Measurements from ENCODE around the gene WNT7B. TPM values are rescaled to one million over a fixed set of nuclear protein-coding genes. Genes with fewer than 3 reads are reported as not detected.
A peak's percentile ranks its signal among the peaks of the same experiment; 100 is the strongest.

WNT7B gene
- total RNA-seq, 6 experiments from 2014 or later: 0.10 to 0.12 TPM; not detected in 4

DNA sequence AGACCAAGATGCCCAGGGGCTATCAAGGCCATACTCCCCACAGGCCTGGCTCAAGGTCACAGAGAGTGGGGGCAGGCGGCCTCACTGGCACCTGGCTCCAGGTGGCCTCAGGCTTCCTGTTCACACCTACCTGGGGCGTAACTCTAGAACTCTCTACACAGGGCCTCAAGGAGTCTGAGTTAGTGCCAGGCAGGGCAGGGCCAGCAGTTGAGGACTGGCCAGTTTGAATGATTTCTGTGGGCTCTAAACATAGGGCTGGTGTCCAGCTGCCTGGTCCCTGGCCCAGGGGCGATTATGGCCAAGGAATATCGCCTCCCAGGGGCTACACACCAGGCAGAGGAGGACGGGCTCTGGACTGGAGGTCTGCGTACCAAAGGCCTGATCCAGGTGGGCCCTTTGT is 79.2 kb downstream of the WNT7B start:
- no peaks in the 10 kb centered on the region for H3K9me3 ChIP-seq
- ATAC-seq (no peak), DNase-seq (no peak)
- H3K36me3 ChIP-seq: no peaks in the 10 kb centered on the region
- no peaks in the 10 kb centered on the region for H3K4me1 ChIP-seq
- H3K27ac ChIP-seq: no peak overlapping the region
- H3K27me3 ChIP-seq: no peaks in the 10 kb centered on the region
- WGBS (ENCODE audit: insufficient coverage, low coverage, low lambda C conversion rate, missing lambda C conversion rate): 100% methylated on average over 1 of the region's 6 CpGs
- intact Hi-C loops (cut with DNase I): no loop called here
- H3K4me3 ChIP-seq: no peak overlapping the region
- TF ChIP-seq, protein P1, sequence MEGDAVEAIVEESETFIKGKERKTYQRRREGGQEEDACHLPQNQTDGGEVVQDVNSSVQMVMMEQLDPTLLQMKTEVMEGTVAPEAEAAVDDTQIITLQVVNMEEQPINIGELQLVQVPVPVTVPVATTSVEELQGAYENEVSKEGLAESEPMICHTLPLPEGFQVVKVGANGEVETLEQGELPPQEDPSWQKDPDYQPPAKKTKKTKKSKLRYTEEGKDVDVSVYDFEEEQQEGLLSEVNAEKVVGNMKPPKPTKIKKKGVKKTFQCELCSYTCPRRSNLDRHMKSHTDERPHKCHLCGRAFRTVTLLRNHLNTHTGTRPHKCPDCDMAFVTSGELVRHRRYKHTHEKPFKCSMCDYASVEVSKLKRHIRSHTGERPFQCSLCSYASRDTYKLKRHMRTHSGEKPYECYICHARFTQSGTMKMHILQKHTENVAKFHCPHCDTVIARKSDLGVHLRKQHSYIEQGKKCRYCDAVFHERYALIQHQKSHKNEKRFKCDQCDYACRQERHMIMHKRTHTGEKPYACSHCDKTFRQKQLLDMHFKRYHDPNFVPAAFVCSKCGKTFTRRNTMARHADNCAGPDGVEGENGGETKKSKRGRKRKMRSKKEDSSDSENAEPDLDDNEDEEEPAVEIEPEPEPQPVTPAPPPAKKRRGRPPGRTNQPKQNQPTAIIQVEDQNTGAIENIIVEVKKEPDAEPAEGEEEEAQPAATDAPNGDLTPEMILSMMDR (IDR thresholded peaks at IDR 0.05): no peak
- TF ChIP-seq POLR2A (IDR thresholded peaks at IDR 0.05): no peak

DNA sequence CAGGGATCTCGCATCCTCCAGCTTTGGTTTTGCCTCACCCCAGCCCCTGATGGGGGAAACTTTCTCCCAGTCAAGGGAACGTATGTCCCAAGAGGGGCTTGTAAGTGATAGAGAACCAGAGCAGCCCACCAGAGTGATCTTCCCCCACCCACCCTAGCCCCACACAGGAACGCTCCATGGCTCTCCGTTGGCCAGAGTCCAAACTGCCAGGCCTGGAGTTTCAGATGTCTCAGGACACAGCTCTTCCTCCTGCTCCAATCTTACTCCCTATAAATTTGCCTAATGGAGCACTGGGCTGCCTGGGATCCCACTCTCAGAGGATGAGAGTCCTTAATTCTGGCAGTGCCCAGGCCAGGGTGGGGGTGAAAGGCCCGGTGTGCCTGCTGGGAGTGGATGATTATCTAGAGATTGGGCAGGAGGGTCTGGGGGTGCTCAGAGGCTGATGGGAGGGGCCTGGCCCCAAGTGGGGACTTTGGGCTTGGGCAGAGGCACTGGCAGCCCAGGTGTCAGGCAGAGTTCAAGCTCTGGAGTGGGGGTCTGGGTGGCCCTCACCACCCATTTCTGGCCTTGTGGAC is 79.9 kb downstream of the WNT7B start:
- Histone ChIP-seq H3K27me3 (no peaks in the 10 kb centered on the region), H3K4me3 (no peak overlapping the region), H3K36me3 (no peaks in the 10 kb centered on the region), H3K4me1 (no peaks in the 10 kb centered on the region), H3K27ac (no peak overlapping the region), H3K9me3 (no peaks in the 10 kb centered on the region)
- DNase-seq (peak in 1 of 3 donors; percentile 27), ATAC-seq (no peak)
- intact Hi-C loops (cut with DNase I): no loop called here
- TF ChIP-seq POLR2A (IDR thresholded peaks at IDR 0.05): no peak
- TF ChIP-seq, protein P1 (IDR thresholded peaks at IDR 0.05): no peak
- WGBS (ENCODE audit: insufficient coverage, low coverage, low lambda C conversion rate, missing lambda C conversion rate): 75% methylated on average over 2 of the region's 5 CpGs

DNA sequence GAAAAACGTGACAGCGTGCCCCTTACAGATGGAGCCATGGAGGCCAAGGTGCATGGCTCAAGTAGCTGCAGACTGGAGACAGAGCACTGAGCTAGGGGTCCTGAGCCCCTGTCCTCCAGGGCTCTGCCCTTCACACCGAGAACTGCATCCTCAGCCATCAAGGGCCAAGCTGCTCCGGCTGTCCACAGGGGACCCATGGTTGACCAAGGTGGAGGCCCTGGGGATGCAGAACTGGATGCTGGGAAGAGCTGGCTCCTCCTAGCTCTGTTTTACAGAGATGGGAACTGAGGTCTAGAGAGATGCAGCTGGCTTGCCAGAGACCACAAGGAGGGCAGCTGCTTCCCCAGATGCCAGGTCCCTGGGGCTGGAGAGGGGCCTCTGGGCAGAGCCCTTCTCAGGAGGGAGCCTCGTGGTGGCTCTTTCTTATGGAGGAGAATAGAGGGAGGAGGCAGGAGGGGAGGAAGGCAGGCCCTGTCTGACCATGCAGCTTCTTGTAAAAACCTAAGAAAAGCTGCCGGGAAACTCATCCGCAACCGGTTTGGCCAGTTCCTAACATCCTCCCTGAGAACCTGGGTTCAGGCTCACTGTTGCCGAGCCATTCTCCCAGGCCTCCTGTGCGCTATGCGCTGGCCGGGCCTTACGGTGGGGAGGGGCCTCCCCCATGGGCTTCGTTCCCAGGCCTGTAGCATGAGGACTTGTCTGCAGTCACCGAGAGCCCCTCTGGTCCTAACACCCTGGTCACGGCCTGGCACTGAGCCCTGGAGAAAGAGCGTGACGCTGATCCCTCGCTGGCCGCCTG is 80.6 kb downstream of the WNT7B start:
- Histone ChIP-seq H3K36me3 (no peaks in the 10 kb centered on the region), H3K4me1 (no peaks in the 10 kb centered on the region), H3K27ac (no peak overlapping the region), H3K4me3 (no peak overlapping the region), H3K27me3 (no peaks in the 10 kb centered on the region), H3K9me3 (no peaks in the 10 kb centered on the region)
- DNase-seq: peak in 1 of 3 donors; percentile 31
- intact Hi-C loops (cut with DNase I): no loop called here
- 80% methylated on average over 3 of the region's 20 CpGs for WGBS (ENCODE audit: insufficient coverage, low coverage, low lambda C conversion rate, missing lambda C conversion rate)
- no peak for TF ChIP-seq POLR2A (IDR thresholded peaks at IDR 0.05)
- TF ChIP-seq, protein P1 (IDR thresholded peaks at IDR 0.05): no peak
- no peak for ATAC-seq

DNA sequence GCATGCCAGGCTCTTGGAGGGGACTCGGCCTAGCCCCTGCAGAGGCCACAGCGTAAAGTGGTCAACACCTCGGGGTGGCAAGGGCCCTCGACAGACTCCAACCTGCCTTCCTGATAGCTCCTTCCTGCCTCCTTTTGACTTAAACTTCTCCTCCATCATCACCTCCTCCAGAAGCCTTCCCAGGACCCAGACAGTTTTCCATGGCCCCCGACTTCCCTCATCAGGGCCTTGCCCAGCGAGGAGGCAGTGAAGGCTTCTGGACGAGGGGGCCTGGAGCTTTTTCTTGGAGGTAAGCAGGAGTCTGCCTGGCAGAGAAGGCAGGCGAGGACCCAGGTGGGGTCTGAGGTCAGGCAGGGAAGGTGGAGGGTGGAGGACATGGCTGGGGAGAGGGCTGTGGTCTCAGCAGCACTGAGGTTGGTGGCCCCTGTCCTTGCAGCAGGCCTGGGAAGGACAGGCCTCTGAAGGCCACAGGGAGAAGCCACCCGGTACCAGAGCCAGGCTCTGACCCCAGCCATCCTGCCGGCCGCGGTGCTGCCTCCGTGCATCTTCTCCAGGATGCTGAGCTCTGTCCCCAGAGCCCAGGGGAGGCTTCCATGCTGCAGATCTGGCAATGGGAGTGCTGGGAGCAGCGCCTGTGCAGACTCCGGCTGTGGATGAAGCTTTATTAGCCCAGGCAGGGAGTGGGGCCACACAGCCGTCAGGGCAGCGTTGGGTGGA is 81.4 kb downstream of the WNT7B start:
- no peaks in the 10 kb centered on the region for H3K9me3 ChIP-seq
- H3K27ac ChIP-seq: no peak overlapping the region
- H3K4me1 ChIP-seq: no peaks in the 10 kb centered on the region
- ATAC-seq (no peak), DNase-seq (peak in 1 of 3 donors; percentile 44)
- no peaks in the 10 kb centered on the region for H3K27me3 ChIP-seq
- 76% methylated on average over 4 of the region's 17 CpGs for WGBS (ENCODE audit: insufficient coverage, low coverage, low lambda C conversion rate, missing lambda C conversion rate)
- no peaks in the 10 kb centered on the region for H3K36me3 ChIP-seq
- no peak overlapping the region for H3K4me3 ChIP-seq
- intact Hi-C loops (cut with DNase I): no loop called here
- TF ChIP-seq, protein P1 (IDR thresholded peaks at IDR 0.05): no peak
- TF ChIP-seq POLR2A (IDR thresholded peaks at IDR 0.05): no peak
